K562 (cell line): ENCODE data around the gene ARSA. TPM values are rescaled to one million over a fixed set of nuclear protein-coding genes. Genes with fewer than 3 reads are reported as not detected.

Source experiments
- E2F4 ChIP-seq: sonication (generic); formaldehyde crosslinking; IDR thresholded peaks from 2 replicates; pipeline ENCODE4 v1.8.0; 2022; ENCODE audit warnings: mild to moderate bottlenecking, low read depth, missing genetic modification reagents
- NR3C1 ChIP-seq: sonication (generic); formaldehyde crosslinking; IDR thresholded peaks from 2 replicates; pipeline ENCODE4 v1.8.1; 2022; ENCODE audit warnings: missing genetic modification reagents
- RUNX1 ChIP-seq: sonication (generic); IDR thresholded peaks from 2 replicates; pipeline ENCODE4 v1.6.1; 2016; ENCODE audit warnings: antibody characterized with exemption, low read depth
- SREBF1 ChIP-seq: fragments of 150-350 bp; IDR thresholded peaks from 2 replicates; pipeline ENCODE4 v1.6.1; 2014; ENCODE audit warnings: antibody characterized with exemption, low read depth, low read length, borderline replicate concordance
- ZNF609 ChIP-seq: sonication (generic); formaldehyde crosslinking; IDR thresholded peaks from 2 replicates; pipeline ENCODE4 v1.8.1; 2023; ENCODE audit warnings: missing genetic modification reagents, mild to moderate bottlenecking, borderline replicate concordance
- ZNF77 ChIP-seq: fragments of 250-450 bp; sonication (Bioruptor Pico); IDR thresholded peaks from 2 replicates; pipeline ENCODE4 v1.5.0; 2020
- polyA plus RNA-seq, 8 experiments: library from polyadenylated mRNA; depleted of rRNA in 4 of 8; stranded (reverse) in 5 of 8; unstranded in 3 of 8; fragments of >200 nt; fragmentation: Nextera tagmentation in 2 of 8; fragmentation: Illumina TruSeq in 1 of 8; extraction: Ambion mirVana in 2 of 8; extraction: Trizol in 1 of 8; gene quantifications; 2 replicates each; pipeline versions ENCODE4 v1.2.1 to v1.2.3, GENCODE V29; 2011 to 2014; ENCODE audit warnings: inconsistent platforms in 1 of 8, missing spikeins in 1 of 8
- total RNA-seq, 7 experiments: library from RNA; depleted of rRNA in 6 of 7; stranded (reverse); fragments of >200 nt in 6 of 7; fragmentation: Illumina TruSeq in 2 of 7; extraction: Trizol in 2 of 7; gene quantifications; 2 replicates each; pipeline versions ENCODE4 v1.2.1 to v1.2.3, GENCODE V29; 2011 to 2021; ENCODE audit warnings: low replicate concordance in 1 of 7
- TF ChIP-seq, protein P1 (sequence below): sonication (generic); formaldehyde crosslinking; IDR thresholded peaks from 2 replicates; pipeline ENCODE4 v1.8.0; 2022; ENCODE audit warnings: mild to moderate bottlenecking, missing genetic modification reagents
- TF ChIP-seq, protein P2 (sequence below): fragments of 450-650 bp; IDR thresholded peaks from 2 replicates; pipeline ENCODE4 v1.6.1; 2016; ENCODE audit warnings: mild to moderate bottlenecking, moderate library complexity

Gene ARSA
- total and polyA plus RNA-seq, 9 of the 15 experiments (the other 6 are each of a cell fraction or from before 2014, with no cell fraction given) = 0.32 to 10.9 (median 1.8) TPM; not detected in 1

DNA sequence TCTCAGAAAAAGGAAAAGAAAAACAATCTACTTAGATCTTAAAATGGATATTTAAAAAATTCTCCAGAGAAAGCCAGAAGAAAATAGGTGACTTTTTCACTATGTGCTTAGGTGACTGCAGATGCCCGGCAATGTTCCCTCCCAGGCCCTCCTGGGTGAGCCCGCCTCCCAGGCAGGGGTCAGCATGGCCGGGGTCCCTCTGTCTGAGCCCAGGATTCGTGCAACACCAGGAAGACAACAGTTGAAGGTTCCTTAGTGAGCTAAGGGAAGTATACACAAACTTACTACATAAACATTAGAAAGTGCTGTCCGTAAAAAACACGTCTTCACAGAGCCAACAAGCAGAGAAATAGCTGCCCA, 15.8 kb downstream of the ARSA start (continued):
- TF ChIP-seq ZNF609 (CRISPR knock-in tag) (no peak), E2F4 (CRISPR knock-in tag) (no peak), SREBF1 (no peak), ZNF77 (CRISPR knock-in tag) (no peak), RUNX1 (no peak), NR3C1 (no peak)
- TF ChIP-seq, protein P1, sequence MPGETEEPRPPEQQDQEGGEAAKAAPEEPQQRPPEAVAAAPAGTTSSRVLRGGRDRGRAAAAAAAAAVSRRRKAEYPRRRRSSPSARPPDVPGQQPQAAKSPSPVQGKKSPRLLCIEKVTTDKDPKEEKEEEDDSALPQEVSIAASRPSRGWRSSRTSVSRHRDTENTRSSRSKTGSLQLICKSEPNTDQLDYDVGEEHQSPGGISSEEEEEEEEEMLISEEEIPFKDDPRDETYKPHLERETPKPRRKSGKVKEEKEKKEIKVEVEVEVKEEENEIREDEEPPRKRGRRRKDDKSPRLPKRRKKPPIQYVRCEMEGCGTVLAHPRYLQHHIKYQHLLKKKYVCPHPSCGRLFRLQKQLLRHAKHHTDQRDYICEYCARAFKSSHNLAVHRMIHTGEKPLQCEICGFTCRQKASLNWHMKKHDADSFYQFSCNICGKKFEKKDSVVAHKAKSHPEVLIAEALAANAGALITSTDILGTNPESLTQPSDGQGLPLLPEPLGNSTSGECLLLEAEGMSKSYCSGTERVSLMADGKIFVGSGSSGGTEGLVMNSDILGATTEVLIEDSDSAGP (CRISPR knock-in tag) = no peak
- TF ChIP-seq, protein P2, sequence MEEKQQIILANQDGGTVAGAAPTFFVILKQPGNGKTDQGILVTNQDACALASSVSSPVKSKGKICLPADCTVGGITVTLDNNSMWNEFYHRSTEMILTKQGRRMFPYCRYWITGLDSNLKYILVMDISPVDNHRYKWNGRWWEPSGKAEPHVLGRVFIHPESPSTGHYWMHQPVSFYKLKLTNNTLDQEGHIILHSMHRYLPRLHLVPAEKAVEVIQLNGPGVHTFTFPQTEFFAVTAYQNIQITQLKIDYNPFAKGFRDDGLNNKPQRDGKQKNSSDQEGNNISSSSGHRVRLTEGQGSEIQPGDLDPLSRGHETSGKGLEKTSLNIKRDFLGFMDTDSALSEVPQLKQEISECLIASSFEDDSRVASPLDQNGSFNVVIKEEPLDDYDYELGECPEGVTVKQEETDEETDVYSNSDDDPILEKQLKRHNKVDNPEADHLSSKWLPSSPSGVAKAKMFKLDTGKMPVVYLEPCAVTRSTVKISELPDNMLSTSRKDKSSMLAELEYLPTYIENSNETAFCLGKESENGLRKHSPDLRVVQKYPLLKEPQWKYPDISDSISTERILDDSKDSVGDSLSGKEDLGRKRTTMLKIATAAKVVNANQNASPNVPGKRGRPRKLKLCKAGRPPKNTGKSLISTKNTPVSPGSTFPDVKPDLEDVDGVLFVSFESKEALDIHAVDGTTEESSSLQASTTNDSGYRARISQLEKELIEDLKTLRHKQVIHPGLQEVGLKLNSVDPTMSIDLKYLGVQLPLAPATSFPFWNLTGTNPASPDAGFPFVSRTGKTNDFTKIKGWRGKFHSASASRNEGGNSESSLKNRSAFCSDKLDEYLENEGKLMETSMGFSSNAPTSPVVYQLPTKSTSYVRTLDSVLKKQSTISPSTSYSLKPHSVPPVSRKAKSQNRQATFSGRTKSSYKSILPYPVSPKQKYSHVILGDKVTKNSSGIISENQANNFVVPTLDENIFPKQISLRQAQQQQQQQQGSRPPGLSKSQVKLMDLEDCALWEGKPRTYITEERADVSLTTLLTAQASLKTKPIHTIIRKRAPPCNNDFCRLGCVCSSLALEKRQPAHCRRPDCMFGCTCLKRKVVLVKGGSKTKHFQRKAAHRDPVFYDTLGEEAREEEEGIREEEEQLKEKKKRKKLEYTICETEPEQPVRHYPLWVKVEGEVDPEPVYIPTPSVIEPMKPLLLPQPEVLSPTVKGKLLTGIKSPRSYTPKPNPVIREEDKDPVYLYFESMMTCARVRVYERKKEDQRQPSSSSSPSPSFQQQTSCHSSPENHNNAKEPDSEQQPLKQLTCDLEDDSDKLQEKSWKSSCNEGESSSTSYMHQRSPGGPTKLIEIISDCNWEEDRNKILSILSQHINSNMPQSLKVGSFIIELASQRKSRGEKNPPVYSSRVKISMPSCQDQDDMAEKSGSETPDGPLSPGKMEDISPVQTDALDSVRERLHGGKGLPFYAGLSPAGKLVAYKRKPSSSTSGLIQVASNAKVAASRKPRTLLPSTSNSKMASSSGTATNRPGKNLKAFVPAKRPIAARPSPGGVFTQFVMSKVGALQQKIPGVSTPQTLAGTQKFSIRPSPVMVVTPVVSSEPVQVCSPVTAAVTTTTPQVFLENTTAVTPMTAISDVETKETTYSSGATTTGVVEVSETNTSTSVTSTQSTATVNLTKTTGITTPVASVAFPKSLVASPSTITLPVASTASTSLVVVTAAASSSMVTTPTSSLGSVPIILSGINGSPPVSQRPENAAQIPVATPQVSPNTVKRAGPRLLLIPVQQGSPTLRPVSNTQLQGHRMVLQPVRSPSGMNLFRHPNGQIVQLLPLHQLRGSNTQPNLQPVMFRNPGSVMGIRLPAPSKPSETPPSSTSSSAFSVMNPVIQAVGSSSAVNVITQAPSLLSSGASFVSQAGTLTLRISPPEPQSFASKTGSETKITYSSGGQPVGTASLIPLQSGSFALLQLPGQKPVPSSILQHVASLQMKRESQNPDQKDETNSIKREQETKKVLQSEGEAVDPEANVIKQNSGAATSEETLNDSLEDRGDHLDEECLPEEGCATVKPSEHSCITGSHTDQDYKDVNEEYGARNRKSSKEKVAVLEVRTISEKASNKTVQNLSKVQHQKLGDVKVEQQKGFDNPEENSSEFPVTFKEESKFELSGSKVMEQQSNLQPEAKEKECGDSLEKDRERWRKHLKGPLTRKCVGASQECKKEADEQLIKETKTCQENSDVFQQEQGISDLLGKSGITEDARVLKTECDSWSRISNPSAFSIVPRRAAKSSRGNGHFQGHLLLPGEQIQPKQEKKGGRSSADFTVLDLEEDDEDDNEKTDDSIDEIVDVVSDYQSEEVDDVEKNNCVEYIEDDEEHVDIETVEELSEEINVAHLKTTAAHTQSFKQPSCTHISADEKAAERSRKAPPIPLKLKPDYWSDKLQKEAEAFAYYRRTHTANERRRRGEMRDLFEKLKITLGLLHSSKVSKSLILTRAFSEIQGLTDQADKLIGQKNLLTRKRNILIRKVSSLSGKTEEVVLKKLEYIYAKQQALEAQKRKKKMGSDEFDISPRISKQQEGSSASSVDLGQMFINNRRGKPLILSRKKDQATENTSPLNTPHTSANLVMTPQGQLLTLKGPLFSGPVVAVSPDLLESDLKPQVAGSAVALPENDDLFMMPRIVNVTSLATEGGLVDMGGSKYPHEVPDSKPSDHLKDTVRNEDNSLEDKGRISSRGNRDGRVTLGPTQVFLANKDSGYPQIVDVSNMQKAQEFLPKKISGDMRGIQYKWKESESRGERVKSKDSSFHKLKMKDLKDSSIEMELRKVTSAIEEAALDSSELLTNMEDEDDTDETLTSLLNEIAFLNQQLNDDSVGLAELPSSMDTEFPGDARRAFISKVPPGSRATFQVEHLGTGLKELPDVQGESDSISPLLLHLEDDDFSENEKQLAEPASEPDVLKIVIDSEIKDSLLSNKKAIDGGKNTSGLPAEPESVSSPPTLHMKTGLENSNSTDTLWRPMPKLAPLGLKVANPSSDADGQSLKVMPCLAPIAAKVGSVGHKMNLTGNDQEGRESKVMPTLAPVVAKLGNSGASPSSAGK = no peak
